ENCODE measurements around the gene TECR.

The TECR gene

GRCh38 chr19:14511229-14511593 is 18.2 kb upstream of the TECR start:
- no peak overlapping the region for H3K4me3 ChIP-seq (ENCODE audit: low read depth, low read length)
- no peak for DNase-seq (ENCODE audit: low read depth)
- TF ChIP-seq CTCF (conservative IDR thresholded peaks at IDR 0.05; ENCODE audit: low read depth, low read length): no peak

DNA sequence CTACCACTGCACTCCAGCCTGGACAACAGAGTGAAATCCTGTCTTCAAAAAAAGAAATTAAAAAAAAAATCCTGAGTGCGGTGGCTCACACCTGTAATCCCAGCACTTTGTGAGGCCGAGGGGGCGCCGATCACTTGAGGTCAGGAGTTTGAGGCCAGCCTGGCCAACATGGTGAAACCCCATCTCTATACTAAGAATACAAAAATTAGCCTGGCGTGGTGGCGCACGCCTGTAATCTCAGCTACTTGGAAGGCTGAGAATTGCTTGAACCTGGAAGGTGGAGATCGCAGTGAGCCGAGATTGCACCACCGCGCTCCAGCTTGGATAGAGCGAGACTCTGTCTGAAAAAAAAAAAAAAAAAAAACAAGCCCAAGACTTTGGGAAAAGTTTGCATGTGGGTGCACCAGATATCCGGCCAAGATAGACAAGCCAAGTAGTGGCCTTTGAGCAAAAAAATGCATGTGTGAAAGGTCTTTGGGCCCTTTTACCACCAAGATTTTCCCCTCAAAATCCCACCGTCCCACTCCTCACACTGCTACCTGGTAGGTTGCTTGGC is 16.9 kb upstream of the TECR start:
- DNase-seq (ENCODE audit: low read depth): no peak
- no peak for TF ChIP-seq CTCF (conservative IDR thresholded peaks at IDR 0.05; ENCODE audit: low read depth, low read length)
- no peak overlapping the region for H3K4me3 ChIP-seq (ENCODE audit: low read depth, low read length)

DNA sequence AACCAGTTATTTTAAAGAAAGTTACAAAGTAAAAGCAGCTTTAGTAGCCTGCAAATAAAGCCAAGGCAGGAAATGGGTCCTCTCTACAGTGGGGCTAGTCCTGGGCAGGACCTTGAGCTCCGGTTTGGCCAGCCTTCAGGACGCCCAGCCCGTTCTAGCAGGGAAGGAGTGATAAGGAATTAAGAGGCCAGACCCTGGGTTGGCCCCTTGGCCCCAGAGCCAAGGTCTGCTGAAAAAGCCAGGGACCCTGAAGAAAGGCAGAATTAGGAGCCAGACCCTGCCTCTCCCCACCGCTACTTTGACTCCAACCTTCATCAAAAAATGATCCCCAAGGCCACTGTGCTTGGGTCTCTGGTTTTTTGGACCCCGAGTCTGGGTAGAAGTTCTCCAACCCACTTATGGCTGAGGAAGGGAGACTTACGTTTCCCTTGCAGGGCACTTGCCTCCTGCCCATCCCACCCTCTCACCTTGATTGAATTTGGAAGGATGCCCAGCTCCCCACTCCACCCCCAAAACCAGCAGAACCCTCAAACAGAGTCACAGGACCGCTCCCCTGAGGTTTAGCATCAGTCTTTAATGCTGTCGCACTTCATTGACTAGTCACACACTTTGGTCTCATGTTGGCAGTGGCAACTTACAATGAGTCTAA is 15.1 kb upstream of the TECR start:
- no peak for DNase-seq (ENCODE audit: low read depth)
- no peak for TF ChIP-seq CTCF (conservative IDR thresholded peaks at IDR 0.05; ENCODE audit: low read depth, low read length)
- no peak overlapping the region for H3K4me3 ChIP-seq (ENCODE audit: low read depth, low read length)

DNA sequence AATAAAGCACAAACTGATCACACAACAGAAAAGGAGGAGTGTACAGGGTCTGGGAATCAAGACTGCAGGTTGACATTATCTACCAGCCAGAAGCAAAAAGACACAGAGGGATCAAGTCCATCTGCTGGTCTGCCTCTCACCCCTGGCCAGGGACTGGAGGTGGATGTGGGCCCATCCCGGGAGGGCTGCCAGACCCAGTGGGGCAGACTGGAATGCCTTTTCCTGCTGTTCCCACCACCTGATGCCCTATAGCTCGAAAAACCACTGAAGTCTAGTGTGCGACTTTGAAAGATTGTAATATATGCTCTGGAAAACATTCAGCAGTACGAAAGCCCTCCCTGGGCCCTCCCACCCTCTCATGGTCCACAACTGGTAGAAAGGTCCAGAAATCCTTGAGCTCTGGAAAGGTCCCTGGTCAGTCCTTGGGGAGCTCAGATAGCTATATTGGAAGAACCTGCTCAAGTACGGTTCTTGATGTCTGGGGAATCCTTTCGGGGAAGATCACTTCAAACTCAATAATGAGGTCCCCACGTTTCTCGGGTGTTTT is 13.8 kb upstream of the TECR start:
- H3K4me3 ChIP-seq (ENCODE audit: low read depth, low read length): peak overlapping the region; percentile 96
- DNase-seq (ENCODE audit: low read depth): no peak

GRCh38 chr19:14516048-14516534 is 13.3 kb upstream of the TECR start:
- no peak for TF ChIP-seq CTCF (conservative IDR thresholded peaks at IDR 0.05; ENCODE audit: low read depth, low read length)
- DNase-seq (ENCODE audit: low read depth): no peak
- H3K4me3 ChIP-seq (ENCODE audit: low read depth, low read length): peak overlapping the region; percentile 96

More for the DNA sequence above, 13.8 kb upstream of the TECR start:
- TF ChIP-seq CTCF (conservative IDR thresholded peaks at IDR 0.05; ENCODE audit: low read depth, low read length): no peak

GRCh38 chr19:14516746-14517438 is 12.5 kb upstream of the TECR start:
- no peak for DNase-seq (ENCODE audit: low read depth)
- H3K4me3 ChIP-seq (ENCODE audit: low read depth, low read length): peak overlapping the region; percentile 96
- TF ChIP-seq CTCF (conservative IDR thresholded peaks at IDR 0.05; ENCODE audit: low read depth, low read length): no peak

Data from choroid plexus epithelial cell (primary cell).